GM21447 (cell line): ENCODE results near the gene MYT1.

Experiments
- ATAC-seq: cut with Tn5 transposase; IDR thresholded peaks from one replicate; pipeline ENCODE4 v1.9.1; 2021; ENCODE audit not compliant: unreplicated experiment

MYT1 gene

DNA sequence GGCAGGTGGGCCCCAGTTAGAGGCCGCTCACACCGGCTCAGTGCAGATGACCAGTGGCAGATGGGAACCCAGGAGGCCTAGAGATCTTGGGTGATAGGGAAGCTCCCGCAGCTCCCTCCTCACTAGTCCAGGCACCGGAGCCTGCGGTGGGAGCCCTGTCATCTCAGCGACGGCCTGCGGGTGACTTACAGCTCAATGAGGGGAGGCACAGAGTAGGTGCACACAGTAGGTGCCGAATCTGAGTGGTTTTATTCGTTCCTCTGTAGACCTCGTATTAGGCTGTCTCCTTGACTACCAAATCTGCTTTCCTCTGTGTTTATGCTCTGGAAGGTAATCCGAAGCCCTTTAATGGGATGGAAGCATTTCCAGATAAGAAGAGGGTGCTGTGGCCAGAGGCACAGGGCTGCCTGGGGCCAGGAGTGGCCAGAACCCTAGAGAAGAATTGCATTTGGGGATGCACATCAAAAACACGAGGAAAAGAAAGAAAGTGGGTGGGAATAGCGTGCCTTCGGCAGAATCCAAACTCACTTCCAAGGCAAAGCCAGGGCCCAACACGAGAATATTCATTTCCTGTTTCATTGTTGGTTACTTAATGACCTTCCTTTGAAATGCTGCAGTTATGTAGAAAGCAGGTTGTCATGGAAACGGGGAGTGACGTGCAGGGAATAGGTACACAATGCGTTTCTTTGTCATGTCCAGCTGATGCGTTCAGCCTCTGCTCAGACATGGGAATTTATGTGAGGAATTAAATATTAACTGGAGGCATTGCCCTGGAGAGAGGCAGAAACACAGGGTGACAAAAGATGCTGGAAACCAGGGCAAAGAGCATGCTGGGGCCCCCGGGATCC, 24.7 kb downstream of the MYT1 start:
- no peak for ATAC-seq

- no peak for ATAC-seq
Measured at GRCh38 chr20:64189530-64189966, 25.3 kb downstream of the MYT1 start.

- ATAC-seq: no peak
Measured at GRCh38 chr20:64189986-64190385, 25.7 kb downstream of the MYT1 start.

DNA sequence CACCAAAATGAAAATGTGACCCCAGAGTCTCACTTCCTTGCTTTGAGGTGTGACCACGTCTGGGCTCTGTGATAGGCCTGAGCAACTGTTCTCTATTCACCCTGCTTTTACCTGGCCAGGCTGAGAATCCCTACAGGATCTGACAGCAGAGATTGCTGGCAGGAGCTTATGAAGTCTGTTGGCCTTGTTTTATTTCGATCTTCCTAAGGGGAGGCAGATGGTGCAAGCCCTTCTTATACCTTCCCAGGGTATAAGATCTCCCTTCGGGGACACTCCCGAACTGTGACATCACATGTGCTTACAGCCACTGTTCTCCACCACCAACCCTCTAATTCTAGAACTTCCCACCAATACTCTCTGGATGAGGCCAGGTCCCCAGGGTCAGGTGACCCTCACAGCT, 26.8 kb downstream of the MYT1 start:
- no peak for ATAC-seq

DNA sequence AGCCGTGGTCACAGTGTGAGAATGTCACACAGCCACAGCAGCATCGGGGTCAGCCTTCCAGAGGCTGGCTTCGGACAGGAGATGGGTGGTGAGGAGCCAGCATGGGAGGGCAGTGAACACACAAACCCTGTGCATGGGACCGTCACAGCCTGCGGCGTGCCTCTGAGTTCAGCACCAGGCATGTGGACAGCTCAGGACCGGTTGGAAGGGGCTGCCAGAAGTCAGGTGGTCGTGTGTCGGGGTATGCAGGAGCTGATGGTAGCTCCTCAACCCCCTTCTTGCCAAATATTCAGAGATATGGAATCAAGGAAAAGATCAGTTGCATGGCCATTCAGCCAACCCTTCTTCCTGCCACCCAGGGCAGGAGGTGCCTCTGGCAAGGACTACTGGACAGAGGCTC, 28.2 kb downstream of the MYT1 start:
- no peak for ATAC-seq

GRCh38 chr20:64193058-64193457, 28.8 kb downstream of the MYT1 start:
- ATAC-seq: no peak

DNA sequence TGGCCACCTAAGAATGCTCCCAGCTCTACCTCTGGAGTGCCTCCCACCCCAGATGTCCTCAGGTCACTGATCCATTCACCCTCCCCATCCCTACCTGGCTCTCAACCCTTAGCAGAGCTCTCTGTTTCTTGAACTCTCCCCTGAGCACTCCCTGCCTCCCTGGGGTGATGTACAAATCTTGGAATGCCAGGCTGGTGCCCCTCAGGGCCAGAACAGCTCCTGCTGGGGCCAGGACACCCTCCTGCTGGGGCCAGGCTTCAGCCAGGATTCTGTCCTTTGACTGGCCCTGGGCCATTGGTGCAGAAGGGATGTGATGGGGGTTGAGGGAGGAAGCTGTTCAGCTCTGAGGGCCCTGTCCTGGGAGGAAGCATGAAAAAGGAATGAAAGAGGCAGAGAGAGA, 30.0 kb downstream of the MYT1 start:
- no peak for ATAC-seq

GRCh38 chr20:64196309-64196708, 32.1 kb downstream of the MYT1 start:
- ATAC-seq: no peak

DNA sequence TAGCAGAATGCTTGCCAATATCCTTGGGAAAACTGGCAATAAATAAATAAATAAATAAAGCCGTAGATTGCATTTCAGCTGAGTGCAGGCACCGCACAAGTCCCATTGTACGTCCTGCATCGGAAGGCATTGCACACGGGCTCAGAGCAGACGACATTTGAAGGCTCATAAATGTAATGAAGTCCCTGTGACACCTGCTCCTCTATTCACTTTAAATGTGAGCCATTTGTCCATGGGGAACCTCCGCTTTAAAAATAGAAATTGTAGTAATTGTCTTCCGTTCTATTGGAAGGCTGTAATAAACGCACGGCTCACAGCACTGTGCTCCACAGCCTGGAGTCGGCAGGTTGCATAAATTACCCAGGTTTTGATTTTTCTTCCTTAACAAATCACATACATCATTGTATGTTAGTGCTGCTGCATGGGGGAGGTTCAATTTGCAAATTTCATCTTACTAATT, 32.6 kb downstream of the MYT1 start:
- no peak for ATAC-seq

DNA sequence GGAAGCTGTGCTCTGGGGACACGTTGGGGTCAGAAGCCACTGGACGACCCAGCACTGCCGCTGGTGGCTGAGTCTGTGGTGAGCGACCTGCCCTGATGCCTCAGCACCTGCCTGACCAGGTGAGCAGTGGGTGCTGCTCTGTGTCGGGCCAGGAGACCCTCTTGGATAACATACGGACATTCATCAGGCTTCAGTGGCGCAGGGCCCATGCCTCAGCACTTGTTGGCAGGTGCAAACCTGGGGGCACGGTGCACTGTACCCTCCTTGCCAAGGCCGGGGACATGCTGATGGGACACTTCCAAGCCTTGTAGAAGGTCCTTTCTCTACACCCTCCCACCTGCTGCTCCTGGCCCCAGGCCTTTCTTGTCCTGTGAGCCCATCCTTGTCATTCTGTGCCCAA, 34.1 kb downstream of the MYT1 start:
- ATAC-seq: no peak

GRCh38 chr20:64199395-64199794, 35.1 kb downstream of the MYT1 start:
- ATAC-seq: no peak

DNA sequence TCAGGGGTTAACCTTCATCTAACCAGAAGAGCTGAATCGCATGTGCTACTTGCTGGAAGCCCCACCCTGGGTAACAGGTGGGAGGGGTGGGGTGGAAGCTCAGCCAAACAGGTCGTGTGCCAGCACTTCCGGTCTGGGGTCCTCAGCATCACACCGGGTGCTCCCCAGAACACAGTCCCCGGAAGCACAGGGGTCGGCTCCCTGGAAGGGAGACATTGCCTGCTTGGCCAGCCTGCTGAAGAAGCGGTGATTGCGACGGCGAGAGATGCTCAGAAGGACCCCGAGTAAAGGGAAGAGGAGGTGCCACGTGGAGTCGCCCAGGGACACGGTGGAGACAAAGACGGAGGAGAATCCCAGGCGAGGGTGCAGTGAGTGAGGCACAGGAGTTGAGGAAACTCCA, 36.5 kb downstream of the MYT1 start:
- no peak for ATAC-seq

- ATAC-seq: no peak
Measured at GRCh38 chr20:64201653-64202052, 37.4 kb downstream of the MYT1 start.

DNA sequence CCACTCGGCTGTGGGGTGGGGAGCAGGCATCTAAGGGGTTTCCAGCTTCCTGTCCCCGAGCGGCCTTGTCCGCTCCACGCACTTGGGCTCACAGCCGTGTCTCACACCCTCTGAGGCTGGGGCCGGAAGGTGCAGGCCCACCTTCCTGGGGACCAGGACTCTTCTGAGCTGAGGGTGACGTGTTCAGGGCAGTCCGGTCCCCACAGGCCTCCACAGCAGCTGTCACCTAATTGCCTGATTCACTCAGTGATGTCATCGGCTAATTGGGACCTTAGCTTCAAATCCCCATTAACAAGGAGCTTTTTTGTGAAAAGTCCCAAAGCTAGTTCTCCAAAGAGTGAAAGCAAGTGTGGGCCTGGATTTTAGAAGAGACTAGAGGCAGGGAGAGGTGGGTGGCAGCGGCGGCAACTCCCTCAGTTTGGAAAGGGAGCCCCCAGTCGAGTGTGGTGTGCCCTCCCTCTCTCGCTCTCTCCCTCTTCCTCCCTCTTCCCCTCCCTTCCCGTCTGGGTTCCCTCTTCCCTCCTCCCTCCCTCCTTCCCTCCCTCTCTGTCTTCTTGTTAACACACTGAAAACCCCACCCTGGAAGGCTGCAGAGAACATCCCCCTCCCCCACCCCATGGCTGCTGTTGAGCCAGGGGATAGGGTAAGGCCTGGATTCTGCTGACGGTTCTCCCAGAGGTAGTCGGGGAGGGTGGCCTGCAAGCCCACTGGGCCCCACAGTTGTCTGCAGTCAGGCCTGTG, 39.0 kb downstream of the MYT1 start:
- ATAC-seq: no peak

DNA sequence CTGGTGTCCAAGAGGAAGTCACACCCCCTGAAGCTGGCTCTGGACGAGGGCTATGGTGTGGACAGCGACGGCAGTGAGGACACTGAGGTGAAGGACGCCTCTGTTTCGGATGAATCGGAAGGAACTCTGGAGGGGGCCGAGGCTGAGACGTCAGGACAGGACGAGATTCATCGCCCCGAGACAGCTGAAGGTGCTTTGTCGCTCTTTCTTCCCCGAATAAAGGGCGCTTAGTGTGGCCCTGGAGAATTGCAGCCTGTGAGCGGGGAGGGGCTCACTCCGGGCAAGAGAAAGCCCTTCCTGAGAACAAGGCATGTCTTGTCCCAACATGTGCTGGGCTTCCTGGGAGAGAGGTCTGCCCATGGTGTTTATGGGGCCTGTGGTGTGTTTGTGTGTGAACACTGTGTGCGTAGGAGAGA, 41.4 kb downstream of the MYT1 start:
- no peak for ATAC-seq

DNA sequence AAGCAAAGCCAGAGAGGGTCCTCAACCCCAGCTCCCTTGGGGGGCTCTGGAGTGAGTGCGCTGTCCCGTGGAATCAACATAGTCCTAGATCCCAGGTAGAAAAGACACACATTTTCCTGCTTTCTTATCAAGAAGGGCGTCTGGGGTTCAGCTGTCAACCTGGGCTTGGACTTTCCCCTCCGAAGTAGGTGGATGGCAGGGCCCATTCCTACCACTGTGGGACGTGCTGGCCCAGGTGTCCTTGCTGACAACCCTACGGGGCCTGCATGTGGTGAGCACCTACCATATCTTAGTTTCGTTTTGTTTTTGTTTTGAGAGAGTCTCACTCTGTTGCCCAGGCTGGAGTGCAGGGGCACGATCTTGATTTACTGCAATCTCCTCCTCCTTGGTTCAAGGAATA, 42.4 kb downstream of the MYT1 start:
- no peak for ATAC-seq

- ATAC-seq: no peak
Measured at GRCh38 chr20:64207641-64208590, 43.7 kb downstream of the MYT1 start.

GRCh38 chr20:64209148-64209547, 44.9 kb downstream of the MYT1 start:
- ATAC-seq: no peak

- ATAC-seq: no peak
Measured at GRCh38 chr20:64210656-64211369, 46.6 kb downstream of the MYT1 start.

DNA sequence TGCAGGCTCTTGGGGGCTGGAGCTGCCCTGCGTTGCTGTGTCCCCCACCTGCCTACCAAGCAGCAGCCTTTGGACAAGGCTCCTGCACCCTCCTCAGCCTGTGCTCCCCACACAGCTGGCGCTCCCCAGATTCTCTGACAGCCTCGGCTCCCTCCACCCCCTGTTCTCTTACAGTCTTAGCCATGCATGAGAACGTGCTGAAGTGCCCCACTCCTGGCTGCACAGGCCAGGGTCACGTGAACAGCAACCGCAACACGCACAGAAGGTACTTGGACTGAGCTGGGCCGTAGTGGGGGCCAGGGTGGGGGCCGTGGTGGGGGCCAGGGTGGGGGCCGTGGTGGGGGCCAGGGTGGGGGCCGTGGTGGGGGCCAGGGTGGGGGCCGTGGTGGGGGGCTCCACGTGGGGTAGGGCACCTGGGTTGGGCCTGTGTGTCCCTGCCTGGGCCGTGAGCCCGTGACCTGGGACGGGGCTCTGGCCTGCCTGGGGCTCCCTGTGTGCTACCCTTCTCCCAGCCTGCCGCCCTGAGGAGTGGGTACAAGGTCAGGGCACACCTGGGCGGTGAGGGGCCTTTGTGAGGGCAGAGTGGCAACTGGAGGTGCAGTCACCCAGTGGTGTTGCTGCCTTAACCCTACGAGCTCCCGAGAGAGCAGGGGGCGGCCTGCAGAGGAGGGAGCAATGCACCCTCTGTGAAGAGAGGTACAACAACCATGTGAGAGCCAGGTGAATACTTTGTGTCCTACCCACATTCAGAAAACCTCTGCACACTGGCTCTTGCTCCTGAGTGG, 47.8 kb downstream of the MYT1 start:
- no peak for ATAC-seq
